Suprapubic skin (tissue), 4 donors: Measurements from ENCODE around the gene THOC5.

Experiments used
- CTCF ChIP-seq, 2 donors: fragments of 200-600 bp in 1 of 2; fragments of 450-650 bp in 1 of 2; sonication (generic) in 1 of 2; IDR thresholded peaks; one replicate each; pipeline ENCODE4 v1.5.1; 2016 to 2019; ENCODE audit warnings: antibody characterized with exemption in 2 of 2, mild to moderate bottlenecking in 1 of 2, moderate library complexity in 1 of 2
- POLR2A ChIP-seq, 2 donors: fragments of 450-650 bp; IDR thresholded peaks; one replicate each; pipeline ENCODE4 v1.6.1; 2017; ENCODE audit warnings: antibody characterized with exemption in 2 of 2, mild to moderate bottlenecking in 2 of 2, moderate library complexity in 2 of 2
- POLR2AphosphoS5 ChIP-seq, 3 donors: sonication (generic); formaldehyde crosslinking; IDR thresholded peaks; one replicate each; pipeline ENCODE4 v1.6.1; 2017; ENCODE audit warnings: antibody characterized with exemption in 3 of 3

GRCh38 chr22:29567338-29567737, 13.8 kb upstream of the THOC5 start:
- TF ChIP-seq CTCF (IDR thresholded peaks at IDR 0.05) (no peak), POLR2A (IDR thresholded peaks at IDR 0.05) (no peak), POLR2AphosphoS5 (IDR thresholded peaks at IDR 0.05) (no peak)
